HG02852 (cell line): ENCODE results near the gene RPH3AL.
"Not testable (repeated sequence)": the region's sequence is repeated elsewhere in the genome, so short reads cannot be mapped to it uniquely, and the experiment has no call there.

Experiments
- ATAC-seq: cut with Tn5 transposase; IDR thresholded peaks from one replicate; pipeline ENCODE4 v1.9.1; 2021; ENCODE audit warnings: mild to moderate bottlenecking, moderate library complexity; ENCODE audit not compliant: unreplicated experiment

The RPH3AL gene

GRCh38 chr17:379531-380465 is 27.2 kb upstream of the RPH3AL start:
- no peak for ATAC-seq

- no peak for ATAC-seq
Observed at GRCh38 chr17:378068-378467, 25.5 kb upstream of the RPH3AL start.

- no peak for ATAC-seq
Observed at GRCh38 chr17:376936-377863, 24.6 kb upstream of the RPH3AL start.

- ATAC-seq = no peak
Observed at GRCh38 chr17:373613-374230, 21.1 kb upstream of the RPH3AL start.

GRCh38 chr17:372157-373152 is 19.8 kb upstream of the RPH3AL start:
- ATAC-seq = no peak

GRCh38 chr17:371583-371982 is 19.0 kb upstream of the RPH3AL start:
- ATAC-seq = no peak

GRCh38 chr17:367656-368055 is 15.0 kb upstream of the RPH3AL start:
- not testable (repeated sequence) for ATAC-seq

GRCh38 chr17:366657-367615 is 14.3 kb upstream of the RPH3AL start:
- not testable (repeated sequence) for ATAC-seq

GRCh38 chr17:364766-365165 is 12.2 kb upstream of the RPH3AL start:
- ATAC-seq = no peak

GRCh38 chr17:364308-364707 is 11.7 kb upstream of the RPH3AL start:
- ATAC-seq = no peak

GRCh38 chr17:362721-363120 is 10.1 kb upstream of the RPH3AL start:
- no peak for ATAC-seq

GRCh38 chr17:360092-360750 is 7.6 kb upstream of the RPH3AL start:
- ATAC-seq = no peak

- no peak for ATAC-seq
Observed at GRCh38 chr17:358491-359151, 6.0 kb upstream of the RPH3AL start.

GRCh38 chr17:357644-358043 is 5.0 kb upstream of the RPH3AL start:
- no peak for ATAC-seq

- no peak for ATAC-seq
Observed at GRCh38 chr17:356671-357434, 4.2 kb upstream of the RPH3AL start.

- no peak for ATAC-seq
Observed at GRCh38 chr17:354651-355556, 2.3 kb upstream of the RPH3AL start.
